Neural cell (in vitro differentiated cells): ENCODE data around the gene S100G.

Experiments
- EZH2 ChIP-seq: fragments of 200-600, 300-800 bp; shearing (Covaris generic), sonication (generic); IDR thresholded peaks from 2 replicates; pipeline ENCODE4 v1.6.1; 2014; ENCODE audit warnings: antibody characterized with exemption, low read length, borderline replicate concordance, mild to moderate bottlenecking; ENCODE audit not compliant: insufficient read depth, poor library complexity, severe bottlenecking
- POLR2AphosphoS5 ChIP-seq: IDR thresholded peaks from 2 replicates; pipeline ENCODE4 v1.6.1; 2012
- TF ChIP-seq, protein P1 (sequence below): fragments of 450-650 bp; IDR thresholded peaks from 2 replicates; pipeline ENCODE4 v1.5.1; 2014; ENCODE audit warnings: antibody characterized with exemption, mild to moderate bottlenecking, moderate library complexity; ENCODE audit not compliant: poor library complexity, severe bottlenecking

DNA sequence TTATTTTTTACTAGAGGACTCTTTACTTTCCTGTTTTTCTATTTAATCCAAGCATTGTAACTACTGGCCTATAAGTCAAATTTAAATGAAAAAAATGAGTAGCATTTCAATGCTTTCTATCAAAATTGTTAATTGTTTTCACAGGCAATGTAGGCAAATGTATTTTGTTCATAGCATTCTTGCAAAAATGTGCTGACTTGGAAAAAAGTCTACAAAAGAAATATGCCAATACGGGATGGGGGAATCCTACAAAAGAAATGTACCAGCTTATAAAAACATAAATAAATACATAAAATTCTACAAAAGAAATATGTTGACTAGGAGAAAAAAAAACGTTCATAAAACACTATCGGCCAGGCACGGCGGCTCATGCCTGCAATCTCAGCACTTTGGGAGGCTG is 14.9 kb upstream of the S100G start:
- TF ChIP-seq, protein P1, sequence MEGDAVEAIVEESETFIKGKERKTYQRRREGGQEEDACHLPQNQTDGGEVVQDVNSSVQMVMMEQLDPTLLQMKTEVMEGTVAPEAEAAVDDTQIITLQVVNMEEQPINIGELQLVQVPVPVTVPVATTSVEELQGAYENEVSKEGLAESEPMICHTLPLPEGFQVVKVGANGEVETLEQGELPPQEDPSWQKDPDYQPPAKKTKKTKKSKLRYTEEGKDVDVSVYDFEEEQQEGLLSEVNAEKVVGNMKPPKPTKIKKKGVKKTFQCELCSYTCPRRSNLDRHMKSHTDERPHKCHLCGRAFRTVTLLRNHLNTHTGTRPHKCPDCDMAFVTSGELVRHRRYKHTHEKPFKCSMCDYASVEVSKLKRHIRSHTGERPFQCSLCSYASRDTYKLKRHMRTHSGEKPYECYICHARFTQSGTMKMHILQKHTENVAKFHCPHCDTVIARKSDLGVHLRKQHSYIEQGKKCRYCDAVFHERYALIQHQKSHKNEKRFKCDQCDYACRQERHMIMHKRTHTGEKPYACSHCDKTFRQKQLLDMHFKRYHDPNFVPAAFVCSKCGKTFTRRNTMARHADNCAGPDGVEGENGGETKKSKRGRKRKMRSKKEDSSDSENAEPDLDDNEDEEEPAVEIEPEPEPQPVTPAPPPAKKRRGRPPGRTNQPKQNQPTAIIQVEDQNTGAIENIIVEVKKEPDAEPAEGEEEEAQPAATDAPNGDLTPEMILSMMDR: no peak
- TF ChIP-seq POLR2AphosphoS5: no peak
- TF ChIP-seq EZH2: no peak
